CD14-positive monocyte (primary cell): ENCODE results near the gene HOATZ. TPM values are rescaled to one million over a fixed set of nuclear protein-coding genes. Genes with fewer than 3 reads are reported as not detected.
A peak's percentile ranks its signal among the peaks of the same experiment; 100 is the strongest.

Source experiments
- DNase-seq, 3 donors: peaks; one replicate each; pipeline ENCODE4 v3.0.0-alpha.2; 2011 to 2022
- H2AFZ ChIP-seq: 2 replicates; pipeline ENCODE4 v1.6.0; 2012; ENCODE audit warnings: mild to moderate bottlenecking, low read depth, low read length, inconsistent platforms; ENCODE audit not compliant: insufficient read depth, poor library complexity, severe bottlenecking
- H3K27ac ChIP-seq, 2 donors: 1 replicate in 1 of 2; 2 replicates in 1 of 2; pipeline ENCODE4 v1.5.1; 2012 to 2013; ENCODE audit warnings: low read length in 2 of 2, control low read depth in 1 of 2, inconsistent platforms in 1 of 2, low read depth in 1 of 2, mild to moderate bottlenecking in 1 of 2
- H3K27me3 ChIP-seq, 2 donors: one replicate each; pipeline versions ENCODE4 v1.6.0 to v1.6.1; 2011 to 2013; ENCODE audit warnings: low read length in 2 of 2; ENCODE audit not compliant: control insufficient read depth in 2 of 2, insufficient read depth in 2 of 2
- H3K36me3 ChIP-seq, 2 donors: replicated peaks in 1 of 2; 1 replicate in 1 of 2; 2 replicates in 1 of 2; pipeline versions ENCODE4 v1.5.1 to v1.6.1; 2012 to 2013; ENCODE audit warnings: low read length in 2 of 2, control low read depth in 1 of 2, inconsistent platforms in 1 of 2, mild to moderate bottlenecking in 1 of 2; ENCODE audit not compliant: insufficient read depth in 2 of 2, control insufficient read depth in 1 of 2
- H3K4me1 ChIP-seq, 2 donors: 1 replicate in 1 of 2; 2 replicates in 1 of 2; pipeline versions ENCODE4 v1.5.1 to v1.6.1; 2012 to 2013; ENCODE audit warnings: low read length in 2 of 2, control low read depth in 1 of 2, inconsistent platforms in 1 of 2, mild to moderate bottlenecking in 1 of 2, moderate library complexity in 1 of 2; ENCODE audit not compliant: insufficient read depth in 2 of 2, control insufficient read depth in 1 of 2
- H3K4me2 ChIP-seq: replicated peaks from 2 replicates; pipeline ENCODE3; 2012; ENCODE audit warnings: low read length, moderate library complexity, mild to moderate bottlenecking; ENCODE audit not compliant: poor library complexity, severe bottlenecking; ENCODE audit errors: extremely low read depth
- H3K4me3 ChIP-seq, 3 experiments: fragments of 200-600 bp in 1 of 3; sonication (generic) in 1 of 3; replicated peaks in 1 of 3; 1 replicate in 2 of 3; 2 replicates in 1 of 3; pipeline ENCODE4 v1.5.1; 2011 to 2013; ENCODE audit warnings: low read length in 3 of 3, mild to moderate bottlenecking in 3 of 3, control low read depth in 2 of 3, low read depth in 2 of 3, inconsistent platforms in 1 of 3, moderate library complexity in 1 of 3
- H3K79me2 ChIP-seq: 2 replicates; pipeline ENCODE4 v1.6.0; 2012; ENCODE audit warnings: mild to moderate bottlenecking, control low read depth, inconsistent platforms, low read length, moderate library complexity; ENCODE audit not compliant: insufficient read depth
- H3K9ac ChIP-seq: 2 replicates; pipeline ENCODE4 v1.6.0; 2017; ENCODE audit warnings: low read length, mild to moderate bottlenecking; ENCODE audit not compliant: insufficient read depth, poor library complexity, severe bottlenecking
- H3K9me3 ChIP-seq, 2 donors: replicated peaks in 1 of 2; 1 replicate in 1 of 2; 2 replicates in 1 of 2; pipeline versions ENCODE4 v1.5.1 to v1.6.1; 2012 to 2013; ENCODE audit warnings: low read length in 2 of 2, control low read depth in 1 of 2; ENCODE audit not compliant: control insufficient read depth in 1 of 2, insufficient read depth in 1 of 2
- H4K20me1 ChIP-seq: 2 replicates; pipeline ENCODE4 v1.6.0; 2012; ENCODE audit warnings: mild to moderate bottlenecking, low read length, control low read depth, moderate library complexity; ENCODE audit not compliant: insufficient read depth
- H3K27ac Mint-ChIP-seq, 7 donors: one replicate each; pipeline ENCODE4 v1.8.0; 2020; ENCODE audit warnings: mild to moderate bottlenecking in 7 of 7, mixed read lengths in 7 of 7, moderate library complexity in 6 of 7, inconsistent platforms in 2 of 7
- H3K27me3 Mint-ChIP-seq, 3 donors: one replicate each; pipeline ENCODE4 v1.8.0; 2021 to 2022; ENCODE audit warnings: low read depth in 3 of 3, mild to moderate bottlenecking in 3 of 3, mixed read lengths in 3 of 3, moderate library complexity in 3 of 3, inconsistent platforms in 1 of 3
- H3K36me3 Mint-ChIP-seq, 2 donors: one replicate each; pipeline ENCODE4 v1.8.0; 2020; ENCODE audit warnings: mixed read lengths in 2 of 2, inconsistent platforms in 1 of 2, mild to moderate bottlenecking in 1 of 2
- H3K4me1 Mint-ChIP-seq: one replicate; pipeline ENCODE4 v1.8.0; 2020; ENCODE audit warnings: mild to moderate bottlenecking, mixed read lengths
- H3K4me3 Mint-ChIP-seq, 2 donors: one replicate each; pipeline ENCODE4 v1.8.0; 2020; ENCODE audit warnings: mild to moderate bottlenecking in 2 of 2, mixed read lengths in 2 of 2, moderate library complexity in 1 of 2
- H3K9me3 Mint-ChIP-seq, 7 donors: one replicate each; pipeline ENCODE4 v1.8.0; 2020 to 2022; ENCODE audit warnings: mixed read lengths in 7 of 7, mild to moderate bottlenecking in 6 of 7, moderate library complexity in 6 of 7, inconsistent platforms in 2 of 7
- WGBS: methylation state at CpG from one replicate; pipeline ENCODE4 v1.1.5; 2013; ENCODE audit warnings: missing lambda C conversion rate; ENCODE audit not compliant: insufficient coverage; 5-methylcytosine and 5-hydroxymethylcytosine counted together
- intact Hi-C, 2 donors: fragments of 100-400 bp; cut with micrococcal nuclease; formaldehyde crosslinking; loops; one replicate each; pipeline versions ENCODE4 v1.15.0 to v1.15.1; 2023
- polyA plus RNA-seq, 3 donors: library from polyadenylated mRNA; depleted of rRNA in 1 of 3; unstranded in 2 of 3; stranded (reverse) in 1 of 3; fragments of 300-500 nt in 2 of 3; fragments of >200 nt in 1 of 3; fragmentation: Illumina TruSeq in 2 of 3; gene quantifications; 1 replicate in 2 of 3; 2 replicates in 1 of 3; pipeline ENCODE4 v1.2.3, GENCODE V29; 2012 to 2021
- TF ChIP-seq, protein P1 (sequence below): fragments of 200-600 bp; IDR thresholded peaks from one replicate; pipeline ENCODE4 v1.8.0; 2022; ENCODE audit warnings: antibody characterized with exemption, mild to moderate bottlenecking

Gene HOATZ
- polyA plus RNA-seq, 3 donors = not detected

DNA sequence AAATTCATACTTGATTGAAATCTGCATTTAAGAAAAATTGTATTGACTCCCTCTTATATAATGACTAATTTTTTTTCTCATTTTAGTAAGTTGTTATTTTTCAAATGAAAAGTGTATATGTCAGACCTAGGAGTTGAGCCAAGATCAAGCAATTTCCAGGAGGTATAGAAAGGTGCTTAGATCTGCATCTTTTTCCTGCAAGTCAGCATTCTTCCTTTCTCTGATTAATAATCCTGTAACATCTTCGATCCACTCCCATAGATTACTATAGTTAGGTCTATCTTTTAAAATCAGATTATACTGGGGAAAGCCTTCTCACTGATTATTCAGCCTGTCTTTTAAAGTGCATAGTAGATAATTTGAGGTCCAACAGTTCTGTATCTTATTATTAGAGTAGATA lies 12.7 kb downstream of the HOATZ start:
- H3K36me3 Mint-ChIP-seq = no peaks in the 10 kb centered on the region
- Histone ChIP-seq H4K20me1 (no peaks in the 10 kb centered on the region), H3K9ac (no peak overlapping the region), H3K4me3 (no peak overlapping the region), H3K9me3 (no peaks in the 10 kb centered on the region), H2AFZ (no peak overlapping the region), H3K4me1 (peaks cover 9 to 15% of the 10 kb centered on the region in 2 donors), H3K27ac (no peak overlapping the region), H3K36me3 (no peaks in the 10 kb centered on the region), H3K79me2 (no peaks in the 10 kb centered on the region), H3K27me3 (no peaks in the 10 kb centered on the region), H3K4me2 (no peak overlapping the region)
- no peaks in the 10 kb centered on the region for H3K9me3 Mint-ChIP-seq
- no CpG with 5 or more reads among the region's 1 CpG for WGBS
- TF ChIP-seq, protein P1, sequence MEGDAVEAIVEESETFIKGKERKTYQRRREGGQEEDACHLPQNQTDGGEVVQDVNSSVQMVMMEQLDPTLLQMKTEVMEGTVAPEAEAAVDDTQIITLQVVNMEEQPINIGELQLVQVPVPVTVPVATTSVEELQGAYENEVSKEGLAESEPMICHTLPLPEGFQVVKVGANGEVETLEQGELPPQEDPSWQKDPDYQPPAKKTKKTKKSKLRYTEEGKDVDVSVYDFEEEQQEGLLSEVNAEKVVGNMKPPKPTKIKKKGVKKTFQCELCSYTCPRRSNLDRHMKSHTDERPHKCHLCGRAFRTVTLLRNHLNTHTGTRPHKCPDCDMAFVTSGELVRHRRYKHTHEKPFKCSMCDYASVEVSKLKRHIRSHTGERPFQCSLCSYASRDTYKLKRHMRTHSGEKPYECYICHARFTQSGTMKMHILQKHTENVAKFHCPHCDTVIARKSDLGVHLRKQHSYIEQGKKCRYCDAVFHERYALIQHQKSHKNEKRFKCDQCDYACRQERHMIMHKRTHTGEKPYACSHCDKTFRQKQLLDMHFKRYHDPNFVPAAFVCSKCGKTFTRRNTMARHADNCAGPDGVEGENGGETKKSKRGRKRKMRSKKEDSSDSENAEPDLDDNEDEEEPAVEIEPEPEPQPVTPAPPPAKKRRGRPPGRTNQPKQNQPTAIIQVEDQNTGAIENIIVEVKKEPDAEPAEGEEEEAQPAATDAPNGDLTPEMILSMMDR = no peak
- no peak overlapping the region for H3K4me3 Mint-ChIP-seq
- peaks cover 21% of the 10 kb centered on the region for H3K4me1 Mint-ChIP-seq
- DNase-seq = no peak
- H3K27me3 Mint-ChIP-seq = peaks cover 0 to 1% (median 1%) of the 10 kb centered on the region in 3 donors
- H3K27ac Mint-ChIP-seq = no peak overlapping the region
- intact Hi-C loops = no loop called here

DNA sequence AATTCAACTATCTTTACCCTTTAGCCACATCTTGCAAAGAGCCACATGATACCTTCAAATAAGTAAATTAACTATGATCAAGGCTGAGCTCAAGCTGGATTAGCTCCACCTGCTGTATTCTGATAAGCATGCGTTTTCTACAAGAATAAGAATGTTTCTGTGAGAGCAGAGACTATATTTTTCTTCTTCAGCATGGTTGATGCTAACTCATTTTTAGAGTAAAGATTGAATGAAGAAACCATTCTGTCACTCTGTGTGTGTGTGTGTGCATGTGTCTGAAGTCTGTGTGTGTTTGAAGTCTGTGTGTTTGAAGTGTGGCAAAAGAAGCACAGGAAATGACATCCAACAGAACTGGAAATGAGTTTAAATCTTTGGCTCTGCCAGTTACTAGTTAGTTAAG lies 14.0 kb downstream of the HOATZ start:
- H3K9ac ChIP-seq = no peak overlapping the region
- no peak overlapping the region for H3K27ac ChIP-seq
- peak overlapping the region; percentile 6 for H2AFZ ChIP-seq
- Mint-ChIP-seq H3K27ac (no peak overlapping the region), H3K4me1 (peaks cover 26% of the 10 kb centered on the region), H3K36me3 (no peaks in the 10 kb centered on the region), H3K27me3 (peaks cover 0 to 1% (median 1%) of the 10 kb centered on the region in 3 donors), H3K4me3 (no peak overlapping the region), H3K9me3 (no peaks in the 10 kb centered on the region)
- H3K4me2 ChIP-seq = no peak overlapping the region
- no peaks in the 10 kb centered on the region for H3K9me3 ChIP-seq
- peaks cover 11 to 19% of the 10 kb centered on the region in 2 donors for H3K4me1 ChIP-seq
- WGBS = no CpG with 5 or more reads among the region's 1 CpG
- no peaks in the 10 kb centered on the region for H3K36me3 ChIP-seq
- H3K79me2 ChIP-seq = no peaks in the 10 kb centered on the region
- H4K20me1 ChIP-seq = no peaks in the 10 kb centered on the region
- TF ChIP-seq, protein P1 = no peak
- no peaks in the 10 kb centered on the region for H3K27me3 ChIP-seq
- intact Hi-C loops = no loop called here
- no peak for DNase-seq
- H3K4me3 ChIP-seq = no peak overlapping the region
